GM23338 (cell line): ENCODE measurements around the gene DOLPP1. TPM values are rescaled to one million over a fixed set of nuclear protein-coding genes. Genes with fewer than 3 reads are reported as not detected.

ENCODE experiments used
- ATAC-seq: fragments of 200-7000 bp; cut with Tn5 transposase; 3 replicates; pipeline ENCODE4 v1.9.1; 2020
- DNase-seq: peaks from one replicate; pipeline ENCODE4 v3.0.0-alpha.2; 2015; ENCODE audit warnings: low spot score
- H2AFZ ChIP-seq: fragments of 200-600 bp; sonication (generic); 2 replicates; pipeline ENCODE4 v1.8.0; 2016; ENCODE audit warnings: antibody characterized with exemption, mild to moderate bottlenecking, moderate library complexity
- H3F3A ChIP-seq: fragments of 200-600 bp; sonication (generic); replicated peaks from 2 replicates; pipeline ENCODE4 v1.8.0; 2017; ENCODE audit warnings: antibody characterized with exemption, mixed run types, low read depth
- H3K27ac ChIP-seq: fragments of 200-600 bp; sonication (generic); 2 replicates; pipeline ENCODE4 v1.6.1; 2016; ENCODE audit warnings: low read depth
- H3K27me3 ChIP-seq: fragments of 200-600 bp; sonication (generic); 2 replicates; pipeline ENCODE4 v1.8.0; 2016; ENCODE audit warnings: mild to moderate bottlenecking, mixed run types, moderate library complexity; ENCODE audit not compliant: insufficient read depth
- H3K36me3 ChIP-seq: fragments of 200-600 bp; sonication (generic); 2 replicates; pipeline ENCODE4 v1.8.0; 2016; ENCODE audit warnings: mild to moderate bottlenecking; ENCODE audit not compliant: insufficient read depth
- H3K4me1 ChIP-seq: fragments of 200-600 bp; sonication (generic); 2 replicates; pipeline ENCODE4 v1.8.0; 2016; ENCODE audit warnings: mild to moderate bottlenecking, moderate library complexity; ENCODE audit not compliant: insufficient read depth
- H3K4me2 ChIP-seq: fragments of 200-600 bp; sonication (generic); 2 replicates; pipeline ENCODE4 v1.7.1; 2017; ENCODE audit warnings: mixed run types
- H3K4me3 ChIP-seq: fragments of 200-600 bp; sonication (generic); 2 replicates; pipeline ENCODE4 v1.6.1; 2016; ENCODE audit warnings: mixed run types
- H3K79me2 ChIP-seq: fragments of 200-600 bp; sonication (generic); replicated peaks from 2 replicates; pipeline ENCODE4 v1.8.0; 2017; ENCODE audit warnings: mild to moderate bottlenecking; ENCODE audit not compliant: insufficient read depth
- H3K9me2 ChIP-seq: fragments of 200-600 bp; sonication (generic); 2 replicates; pipeline ENCODE4 v1.8.0; 2017; ENCODE audit not compliant: insufficient read depth
- H4K20me1 ChIP-seq: fragments of 200-600 bp; sonication (generic); replicated peaks from 2 replicates; pipeline ENCODE4 v1.8.0; 2017; ENCODE audit warnings: mild to moderate bottlenecking; ENCODE audit not compliant: insufficient read depth
- H3K27ac Mint-ChIP-seq: 2 replicates; pipeline ENCODE4 v1.8.0; 2020; ENCODE audit warnings: inconsistent platforms, mild to moderate bottlenecking, moderate library complexity, mixed read lengths
- H3K27me3 Mint-ChIP-seq: 3 replicates; pipeline ENCODE4 v1.8.0; 2022; ENCODE audit warnings: low read depth, mild to moderate bottlenecking, moderate library complexity, mixed read lengths, inconsistent platforms; ENCODE audit not compliant: insufficient read depth, poor library complexity
- H3K36me3 Mint-ChIP-seq: 3 replicates; pipeline ENCODE4 v1.8.0; 2021; ENCODE audit warnings: low read depth, mild to moderate bottlenecking, inconsistent platforms, moderate library complexity, mixed read lengths
- H3K4me1 Mint-ChIP-seq: 3 replicates; pipeline ENCODE4 v1.8.0; 2020; ENCODE audit warnings: mild to moderate bottlenecking, inconsistent platforms, mixed read lengths
- H3K4me3 Mint-ChIP-seq: 3 replicates; pipeline ENCODE4 v1.8.0; 2021; ENCODE audit warnings: moderate library complexity, mild to moderate bottlenecking, inconsistent platforms, mixed read lengths
- H3K9me3 Mint-ChIP-seq: 3 replicates; pipeline ENCODE4 v1.8.0; 2020; ENCODE audit warnings: moderate library complexity, mild to moderate bottlenecking, inconsistent platforms, mixed read lengths
- CREB1 ChIP-seq: fragments of 250-450 bp; sonication (Bioruptor Pico); IDR thresholded peaks from 2 replicates; pipeline ENCODE4 v1.5.0; 2020; ENCODE audit warnings: low read depth, mild to moderate bottlenecking, moderate library complexity
- CTCF ChIP-seq, 2 experiments: fragments of 200-600 bp in 1 of 2; sonication (generic) in 1 of 2; conservative IDR thresholded peaks; 2 replicates each; pipeline versions ENCODE4 v1.5.1 to v1.6.1; 2016 to 2017; ENCODE audit warnings: antibody characterized with exemption in 2 of 2, low read depth in 2 of 2, mild to moderate bottlenecking in 2 of 2, moderate library complexity in 1 of 2
- ETS1 ChIP-seq: IDR thresholded peaks from 2 replicates; pipeline ENCODE4 v1.6.1; 2016; ENCODE audit warnings: antibody characterized with exemption
- EZH2 ChIP-seq: fragments of 200-600 bp; sonication (generic); IDR thresholded peaks from one replicate; pipeline ENCODE4 v1.8.0; 2017; ENCODE audit warnings: antibody characterized with exemption, mild to moderate bottlenecking, low read depth; ENCODE audit not compliant: unreplicated experiment
- EZH2phosphoT487 ChIP-seq: fragments of 200-600 bp; sonication (generic); IDR thresholded peaks from one replicate; pipeline ENCODE4 v1.8.1; 2018; ENCODE audit warnings: antibody characterized with exemption; ENCODE audit not compliant: unreplicated experiment
- JUNB ChIP-seq: IDR thresholded peaks from one replicate; pipeline ENCODE4 v1.6.1; 2016; ENCODE audit warnings: antibody characterized with exemption; ENCODE audit not compliant: unreplicated experiment
- NANOG ChIP-seq: IDR thresholded peaks from 2 replicates; pipeline ENCODE4 v1.6.1; 2016; ENCODE audit warnings: antibody characterized with exemption, borderline replicate concordance
- POLR2AphosphoS5 ChIP-seq: IDR thresholded peaks from 2 replicates; pipeline ENCODE4 v1.6.1; 2016; ENCODE audit warnings: antibody characterized with exemption, low read depth
- REST ChIP-seq: IDR thresholded peaks from one replicate; pipeline ENCODE4 v1.6.1; 2018; ENCODE audit warnings: antibody characterized with exemption; ENCODE audit not compliant: unreplicated experiment
- STAT1 ChIP-seq: IDR thresholded peaks from one replicate; pipeline ENCODE4 v1.6.1; 2016; ENCODE audit warnings: antibody characterized with exemption; ENCODE audit not compliant: unreplicated experiment
- ZNF114 ChIP-seq: fragments of 250-450 bp; sonication (Bioruptor Pico); IDR thresholded peaks from 2 replicates; pipeline ENCODE4 v1.5.0; 2020; ENCODE audit warnings: mild to moderate bottlenecking, moderate library complexity
- ZNF331 ChIP-seq: fragments of 250-450 bp; sonication (Bioruptor Pico); IDR thresholded peaks from 2 replicates; pipeline ENCODE4 v1.5.0; 2020; ENCODE audit warnings: low read depth, mild to moderate bottlenecking, moderate library complexity
- polyA plus RNA-seq: library from polyadenylated mRNA; unstranded; fragments of >200 nt; fragmentation: Nextera tagmentation; extraction: Ambion mirVana; gene quantifications from 2 replicates; pipeline ENCODE4 v1.2.1, GENCODE V29; 2016
- total RNA-seq: library from RNA; depleted of rRNA; stranded (reverse); fragments of >200 nt; shearing (Covaris generic); gene quantifications from 2 replicates; pipeline ENCODE4 v1.2.3, GENCODE V29; 2014
- TF ChIP-seq, protein P1 (sequence below): fragments of 250-450 bp; sonication (Bioruptor Pico); IDR thresholded peaks from 2 replicates; pipeline ENCODE4 v1.5.0; 2020; ENCODE audit warnings: mild to moderate bottlenecking, moderate library complexity

Gene DOLPP1
- total and polyA plus RNA-seq, 2 experiments from 2014 or later: 23.3 to 31.9 TPM

- Histone ChIP-seq H3K4me3 (peak overlapping the region; percentile 41; the same call in 1 of the 2 replicates), H3K4me2 (peak overlapping the region; percentile 77), H3K4me1 (peaks cover 26% of the 10 kb centered on the region), H3K79me2 (0 out of 2 replicates have a peak, but pooled peaks cover 3% of the 10 kb centered on the region), H3K9me2 (no peaks in the 10 kb centered on the region), H3F3A (0 out of 2 replicates have a peak, but pooled peaks cover 6% of the 10 kb centered on the region), H2AFZ (no peak overlapping the region), H4K20me1 (no peaks in the 10 kb centered on the region), H3K27me3 (no peaks in the 10 kb centered on the region), H3K27ac (peak overlapping the region; percentile 85), H3K36me3 (no peaks in the 10 kb centered on the region)
- DNase-seq: peak; percentile 39
- Mint-ChIP-seq H3K27ac (peak overlapping the region; percentile 88), H3K9me3 (no peaks in the 10 kb centered on the region; the same call in 2 of the 3 replicates), H3K4me1 (peaks cover 31% of the 10 kb centered on the region), H3K4me3 (0 out of 3 replicates have a peak overlapping the region, but pooled peaks have one; percentile 24), H3K27me3 (peaks cover 9% of the 10 kb centered on the region), H3K36me3 (peaks cover 19% of the 10 kb centered on the region)
- no peak for TF ChIP-seq REST
- no peak for TF ChIP-seq ZNF114 (CRISPR knock-in tag)
- no peak for TF ChIP-seq POLR2AphosphoS5
- no peak for TF ChIP-seq EZH2
- no peak for TF ChIP-seq ZNF331 (CRISPR knock-in tag)
- TF ChIP-seq CTCF (conservative IDR thresholded peaks at IDR 0.05; ENCODE audit: low read depth in 2 of 2): no peak
- TF ChIP-seq ETS1: no peak
- TF ChIP-seq CREB1 (CRISPR knock-in tag): no peak
- no peak for TF ChIP-seq EZH2phosphoT487
- TF ChIP-seq JUNB: no peak
- TF ChIP-seq NANOG: no peak
- TF ChIP-seq, protein P1, sequence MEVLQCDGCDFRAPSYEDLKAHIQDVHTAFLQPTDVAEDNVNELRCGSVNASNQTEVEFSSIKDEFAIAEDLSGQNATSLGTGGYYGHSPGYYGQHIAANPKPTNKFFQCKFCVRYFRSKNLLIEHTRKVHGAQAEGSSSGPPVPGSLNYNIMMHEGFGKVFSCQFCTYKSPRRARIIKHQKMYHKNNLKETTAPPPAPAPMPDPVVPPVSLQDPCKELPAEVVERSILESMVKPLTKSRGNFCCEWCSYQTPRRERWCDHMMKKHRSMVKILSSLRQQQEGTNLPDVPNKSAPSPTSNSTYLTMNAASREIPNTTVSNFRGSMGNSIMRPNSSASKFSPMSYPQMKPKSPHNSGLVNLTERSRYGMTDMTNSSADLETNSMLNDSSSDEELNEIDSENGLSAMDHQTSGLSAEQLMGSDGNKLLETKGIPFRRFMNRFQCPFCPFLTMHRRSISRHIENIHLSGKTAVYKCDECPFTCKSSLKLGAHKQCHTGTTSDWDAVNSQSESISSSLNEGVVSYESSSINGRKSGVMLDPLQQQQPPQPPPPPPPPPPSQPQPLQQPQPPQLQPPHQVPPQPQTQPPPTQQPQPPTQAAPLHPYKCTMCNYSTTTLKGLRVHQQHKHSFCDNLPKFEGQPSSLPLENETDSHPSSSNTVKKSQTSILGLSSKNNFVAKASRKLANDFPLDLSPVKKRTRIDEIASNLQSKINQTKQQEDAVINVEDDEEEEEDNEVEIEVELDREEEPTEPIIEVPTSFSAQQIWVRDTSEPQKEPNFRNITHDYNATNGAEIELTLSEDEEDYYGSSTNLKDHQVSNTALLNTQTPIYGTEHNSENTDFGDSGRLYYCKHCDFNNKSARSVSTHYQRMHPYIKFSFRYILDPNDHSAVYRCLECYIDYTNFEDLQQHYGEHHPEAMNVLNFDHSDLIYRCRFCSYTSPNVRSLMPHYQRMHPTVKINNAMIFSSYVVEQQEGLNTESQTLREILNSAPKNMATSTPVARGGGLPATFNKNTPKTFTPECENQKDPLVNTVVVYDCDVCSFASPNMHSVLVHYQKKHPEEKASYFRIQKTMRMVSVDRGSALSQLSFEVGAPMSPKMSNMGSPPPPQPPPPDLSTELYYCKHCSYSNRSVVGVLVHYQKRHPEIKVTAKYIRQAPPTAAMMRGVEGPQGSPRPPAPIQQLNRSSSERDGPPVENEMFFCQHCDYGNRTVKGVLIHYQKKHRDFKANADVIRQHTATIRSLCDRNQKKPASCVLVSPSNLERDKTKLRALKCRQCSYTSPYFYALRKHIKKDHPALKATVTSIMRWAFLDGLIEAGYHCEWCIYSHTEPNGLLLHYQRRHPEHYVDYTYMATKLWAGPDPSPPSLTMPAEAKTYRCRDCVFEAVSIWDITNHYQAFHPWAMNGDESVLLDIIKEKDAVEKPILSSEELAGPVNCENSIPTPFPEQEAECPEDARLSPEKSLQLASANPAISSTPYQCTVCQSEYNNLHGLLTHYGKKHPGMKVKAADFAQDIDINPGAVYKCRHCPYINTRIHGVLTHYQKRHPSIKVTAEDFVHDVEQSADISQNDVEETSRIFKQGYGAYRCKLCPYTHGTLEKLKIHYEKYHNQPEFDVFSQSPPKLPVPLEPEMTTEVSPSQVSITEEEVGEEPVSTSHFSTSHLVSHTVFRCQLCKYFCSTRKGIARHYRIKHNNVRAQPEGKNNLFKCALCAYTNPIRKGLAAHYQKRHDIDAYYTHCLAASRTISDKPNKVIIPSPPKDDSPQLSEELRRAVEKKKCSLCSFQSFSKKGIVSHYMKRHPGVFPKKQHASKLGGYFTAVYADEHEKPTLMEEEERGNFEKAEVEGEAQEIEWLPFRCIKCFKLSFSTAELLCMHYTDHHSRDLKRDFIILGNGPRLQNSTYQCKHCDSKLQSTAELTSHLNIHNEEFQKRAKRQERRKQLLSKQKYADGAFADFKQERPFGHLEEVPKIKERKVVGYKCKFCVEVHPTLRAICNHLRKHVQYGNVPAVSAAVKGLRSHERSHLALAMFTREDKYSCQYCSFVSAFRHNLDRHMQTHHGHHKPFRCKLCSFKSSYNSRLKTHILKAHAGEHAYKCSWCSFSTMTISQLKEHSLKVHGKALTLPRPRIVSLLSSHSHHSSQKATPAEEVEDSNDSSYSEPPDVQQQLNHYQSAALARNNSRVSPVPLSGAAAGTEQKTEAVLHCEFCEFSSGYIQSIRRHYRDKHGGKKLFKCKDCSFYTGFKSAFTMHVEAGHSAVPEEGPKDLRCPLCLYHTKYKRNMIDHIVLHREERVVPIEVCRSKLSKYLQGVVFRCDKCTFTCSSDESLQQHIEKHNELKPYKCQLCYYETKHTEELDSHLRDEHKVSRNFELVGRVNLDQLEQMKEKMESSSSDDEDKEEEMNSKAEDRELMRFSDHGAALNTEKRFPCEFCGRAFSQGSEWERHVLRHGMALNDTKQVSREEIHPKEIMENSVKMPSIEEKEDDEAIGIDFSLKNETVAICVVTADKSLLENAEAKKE (CRISPR knock-in tag): no peak
- TF ChIP-seq STAT1: no peak
- peak; percentile 29 for ATAC-seq
Observed at GRCh38 chr9:129070696-129071525, 10.0 kb upstream of the DOLPP1 start.
